Neural cell (in vitro differentiated cells): ENCODE data around the gene CDH20. TPM values are rescaled to one million over a fixed set of nuclear protein-coding genes. Genes with fewer than 3 reads are reported as not detected.

Experiments used
- H2AFZ ChIP-seq: fragments of 200-600, 300-800 bp; sonication (generic), shearing (Covaris generic); 2 replicates; pipeline ENCODE4 v1.6.0; 2014; ENCODE audit warnings: low read depth, mild to moderate bottlenecking, antibody characterized with exemption, low read length, moderate library complexity
- H3F3A ChIP-seq: fragments of 200-600 bp; shearing (Covaris generic); 2 replicates; pipeline ENCODE4 v1.6.1; 2016; ENCODE audit warnings: mild to moderate bottlenecking, moderate library complexity, mixed read lengths, antibody characterized with exemption, low read length; ENCODE audit not compliant: insufficient read depth, poor library complexity, severe bottlenecking
- H3K27ac ChIP-seq: fragments of 200-600, 300-800 bp; sonication (generic), shearing (Covaris generic); 2 replicates; pipeline ENCODE4 v1.5.1; 2014; ENCODE audit warnings: mild to moderate bottlenecking, low read length, moderate library complexity
- H3K27me3 ChIP-seq: fragments of 300-800, 200-600 bp; sonication (generic), shearing (Covaris generic); 2 replicates; pipeline ENCODE4 v1.6.0; 2014; ENCODE audit warnings: mild to moderate bottlenecking, low read depth, low read length, moderate library complexity; ENCODE audit not compliant: insufficient read depth
- H3K36me3 ChIP-seq: fragments of 300-800, 200-600 bp; sonication (generic), shearing (Covaris generic); 2 replicates; pipeline ENCODE4 v1.5.1; 2014; ENCODE audit warnings: mild to moderate bottlenecking, antibody characterized with exemption, low read length, moderate library complexity; ENCODE audit not compliant: insufficient read depth
- H3K4me2 ChIP-seq: fragments of 300-800, 200-600 bp; sonication (generic), shearing (Covaris generic); 2 replicates; pipeline ENCODE4 v1.6.0; 2014; ENCODE audit warnings: mild to moderate bottlenecking, low read length
- H3K4me3 ChIP-seq: fragments of 300-800, 200-600 bp; sonication (generic), shearing (Covaris generic); 2 replicates; pipeline ENCODE4 v1.5.1; 2014; ENCODE audit warnings: mild to moderate bottlenecking, low read length, moderate library complexity
- H3K79me2 ChIP-seq: fragments of 200-600 bp; shearing (Covaris generic); replicated peaks from 2 replicates; pipeline ENCODE4 v1.6.0; 2014; ENCODE audit warnings: mild to moderate bottlenecking, low read length, moderate library complexity; ENCODE audit not compliant: insufficient read depth
- H3K9ac ChIP-seq: fragments of 300-800, 200-600 bp; sonication (generic), shearing (Covaris generic); 2 replicates; pipeline ENCODE4 v1.6.1; 2016; ENCODE audit warnings: mild to moderate bottlenecking, low read length, mixed read lengths
- H3K9me2 ChIP-seq: fragments of 200-600 bp; shearing (Covaris generic); 2 replicates; pipeline ENCODE4 v1.6.1; 2016; ENCODE audit warnings: mild to moderate bottlenecking, low read length, mixed read lengths; ENCODE audit not compliant: insufficient read depth
- H3K9me3 ChIP-seq: fragments of 200-600, 300-800 bp; sonication (generic), shearing (Covaris generic); 2 replicates; pipeline ENCODE4 v1.6.1; 2016; ENCODE audit warnings: mild to moderate bottlenecking, mixed run types, low read length, moderate library complexity, mixed read lengths
- H4K20me1 ChIP-seq: fragments of 200-600 bp; shearing (Covaris generic); 2 replicates; pipeline ENCODE4 v1.6.1; 2016; ENCODE audit warnings: mild to moderate bottlenecking, mixed run types; ENCODE audit not compliant: insufficient read depth
- CTCF ChIP-seq: fragments of 450-650 bp; IDR thresholded peaks from 2 replicates; pipeline ENCODE4 v1.5.1; 2014; ENCODE audit warnings: antibody characterized with exemption, mild to moderate bottlenecking, moderate library complexity; ENCODE audit not compliant: poor library complexity, severe bottlenecking
- EP300 ChIP-seq: fragments of 450-650 bp; conservative IDR thresholded peaks from 2 replicates; pipeline ENCODE4 v1.6.1; 2014; ENCODE audit warnings: antibody characterized with exemption, mild to moderate bottlenecking, moderate library complexity; ENCODE audit not compliant: poor library complexity, severe bottlenecking
- EZH2 ChIP-seq: fragments of 200-600, 300-800 bp; shearing (Covaris generic), sonication (generic); IDR thresholded peaks from 2 replicates; pipeline ENCODE4 v1.6.1; 2014; ENCODE audit warnings: antibody characterized with exemption, low read length, borderline replicate concordance, mild to moderate bottlenecking; ENCODE audit not compliant: insufficient read depth, poor library complexity, severe bottlenecking
- MXI1 ChIP-seq: fragments of 450-650 bp; conservative IDR thresholded peaks from 2 replicates; pipeline ENCODE4 v1.6.1; 2014; ENCODE audit warnings: antibody characterized with exemption, mild to moderate bottlenecking; ENCODE audit not compliant: poor library complexity, severe bottlenecking
- POLR2AphosphoS5 ChIP-seq: IDR thresholded peaks from 2 replicates; pipeline ENCODE4 v1.6.1; 2012
- RAD21 ChIP-seq: fragments of 450-650 bp; conservative IDR thresholded peaks from 2 replicates; pipeline ENCODE4 v1.6.1; 2014; ENCODE audit warnings: antibody characterized with exemption, mild to moderate bottlenecking, moderate library complexity
- REST ChIP-seq: IDR thresholded peaks from 2 replicates; pipeline ENCODE4 v1.6.1; 2012; ENCODE audit warnings: borderline replicate concordance
- SMC3 ChIP-seq: fragments of 450-650 bp; conservative IDR thresholded peaks from 2 replicates; pipeline ENCODE4 v1.6.1; 2014; ENCODE audit warnings: antibody characterized with exemption, mild to moderate bottlenecking, moderate library complexity; ENCODE audit not compliant: poor library complexity
- TAF1 ChIP-seq: IDR thresholded peaks from 2 replicates; pipeline ENCODE4 v1.6.1; 2012; ENCODE audit warnings: low read depth
- polyA plus RNA-seq: library from polyadenylated mRNA; depleted of rRNA; stranded (reverse); fragments of >200 nt; gene quantifications from 2 replicates; pipeline ENCODE4 v1.2.3, GENCODE V29; 2014

Gene CDH20
- polyA plus RNA-seq, 1 donor from 2014 or later: 1.7 TPM

- no peaks in the 10 kb centered on the region for H3F3A ChIP-seq
- no peaks in the 10 kb centered on the region for H3K9me3 ChIP-seq
- TF ChIP-seq EP300: no peak
- no peak overlapping the region for H2AFZ ChIP-seq
- no peaks in the 10 kb centered on the region for H3K36me3 ChIP-seq
- H3K27ac ChIP-seq: no peak overlapping the region
- no peak overlapping the region for H3K4me3 ChIP-seq
- no peak overlapping the region for H3K4me2 ChIP-seq
- H3K79me2 ChIP-seq: no peaks in the 10 kb centered on the region
- no peaks in the 10 kb centered on the region for H3K9me2 ChIP-seq
- H3K9ac ChIP-seq: no peak overlapping the region
- no peaks in the 10 kb centered on the region for H4K20me1 ChIP-seq
- no peaks in the 10 kb centered on the region for H3K27me3 ChIP-seq
Measured at GRCh38 chr18:61400716-61401115, 67.5 kb downstream of the CDH20 start.

GRCh38 chr18:61402726-61403125 is 69.5 kb downstream of the CDH20 start:
- H3K4me2 ChIP-seq: no peak overlapping the region
- H3K36me3 ChIP-seq: no peaks in the 10 kb centered on the region
- no peaks in the 10 kb centered on the region for H3F3A ChIP-seq
- TF ChIP-seq SMC3 (no peak), EZH2 (no peak), EP300 (no peak), RAD21 (no peak), POLR2AphosphoS5 (no peak), CTCF (no peak), TAF1 (no peak), REST (no peak), MXI1 (no peak)
- H3K9me2 ChIP-seq: no peaks in the 10 kb centered on the region
- H3K27me3 ChIP-seq: no peaks in the 10 kb centered on the region
- no peak overlapping the region for H3K4me3 ChIP-seq
- H3K27ac ChIP-seq: no peak overlapping the region
- no peaks in the 10 kb centered on the region for H3K9me3 ChIP-seq
- H4K20me1 ChIP-seq: no peaks in the 10 kb centered on the region
- no peak overlapping the region for H2AFZ ChIP-seq
- H3K79me2 ChIP-seq: no peaks in the 10 kb centered on the region
- H3K9ac ChIP-seq: no peak overlapping the region

GRCh38 chr18:61413396-61413795 is 80.2 kb downstream of the CDH20 start:
- no peak overlapping the region for H3K9ac ChIP-seq
- no peak overlapping the region for H3K4me3 ChIP-seq

More at GRCh38 chr18:61413396-61413795, 80.2 kb downstream of the CDH20 start:
- no peak for TF ChIP-seq POLR2AphosphoS5
- no peak for TF ChIP-seq TAF1
- no peak for TF ChIP-seq MXI1
- no peak for TF ChIP-seq CTCF
- TF ChIP-seq RAD21: no peak
- no peak for TF ChIP-seq REST
- no peak for TF ChIP-seq SMC3
- TF ChIP-seq EZH2: no peak
- TF ChIP-seq EP300: no peak
- Histone ChIP-seq H3K4me2 (no peak overlapping the region), H3K9me2 (no peaks in the 10 kb centered on the region), H3K27me3 (no peaks in the 10 kb centered on the region), H3K27ac (no peak overlapping the region), H3K79me2 (no peaks in the 10 kb centered on the region), H3K36me3 (no peaks in the 10 kb centered on the region), H3K9me3 (no peaks in the 10 kb centered on the region), H4K20me1 (no peaks in the 10 kb centered on the region), H2AFZ (no peak overlapping the region), H3F3A (no peaks in the 10 kb centered on the region)
